HEK293 (cell line): ENCODE data around the gene ZNF536.

Source experiments
- ATF2 ChIP-seq: fragments of 450-650 bp; formaldehyde crosslinking; IDR thresholded peaks from 2 replicates; pipeline ENCODE4 v1.5.1; 2016; ENCODE audit warnings: missing biosample characterization, missing genetic modification characterization, low read depth
- PRDM10 ChIP-seq: fragments of 450-650 bp; formaldehyde crosslinking; IDR thresholded peaks from 2 replicates; pipeline ENCODE4 v1.5.1; 2016; ENCODE audit warnings: missing biosample characterization, missing genetic modification characterization
- SALL2 ChIP-seq: fragments of 450-650 bp; formaldehyde crosslinking; IDR thresholded peaks from 2 replicates; pipeline ENCODE4 v1.5.0; 2017; ENCODE audit warnings: missing biosample characterization, mild to moderate bottlenecking, missing genetic modification characterization, borderline replicate concordance
- SP2 ChIP-seq: fragments of 450-650 bp; formaldehyde crosslinking; IDR thresholded peaks from 2 replicates; pipeline ENCODE4 v1.5.1; 2016; ENCODE audit warnings: missing biosample characterization, missing genetic modification characterization
- ZBTB49 ChIP-seq: fragments of 450-650 bp; formaldehyde crosslinking; IDR thresholded peaks from 2 replicates; pipeline ENCODE4 v1.5.1; 2016; ENCODE audit warnings: missing biosample characterization, missing genetic modification characterization, low read depth
- ZBTB7A ChIP-seq: fragments of 450-650 bp; formaldehyde crosslinking; IDR thresholded peaks from 2 replicates; pipeline ENCODE4 v1.5.1; 2016; ENCODE audit warnings: low read depth, missing biosample characterization, missing genetic modification characterization
- ZNF221 ChIP-seq: fragments of 450-650 bp; formaldehyde crosslinking; IDR thresholded peaks from 2 replicates; pipeline ENCODE4 v1.5.1; 2017; ENCODE audit warnings: missing biosample characterization, missing genetic modification characterization, borderline replicate concordance
- ZNF274 ChIP-seq, 2 experiments: fragments of 200-500 bp in 1 of 2; fragments of 450-650 bp in 1 of 2; sonication (Bioruptor generic) in 1 of 2; formaldehyde crosslinking in 1 of 2; IDR thresholded peaks; 2 replicates each; pipeline versions ENCODE4 v1.5.1 to v1.6.1; 2014 to 2016; ENCODE audit warnings: borderline replicate concordance in 1 of 2, inconsistent platforms in 1 of 2, low read length in 1 of 2, missing biosample characterization in 1 of 2, missing genetic modification characterization in 1 of 2
- ZNF76 ChIP-seq: fragments of 450-650 bp; formaldehyde crosslinking; IDR thresholded peaks from 2 replicates; pipeline ENCODE4; 2016; ENCODE audit warnings: low read depth, missing biosample characterization, missing genetic modification characterization, borderline replicate concordance
- ZSCAN30 ChIP-seq: fragments of 450-650 bp; IDR thresholded peaks from 2 replicates; pipeline ENCODE4 v1.5.1; 2018; ENCODE audit warnings: missing biosample characterization, mild to moderate bottlenecking, missing genetic modification characterization, moderate library complexity
- TF ChIP-seq, protein P1 (sequence below): fragments of 450-650 bp; formaldehyde crosslinking; IDR thresholded peaks from 2 replicates; pipeline ENCODE4 v1.5.1; 2016; ENCODE audit warnings: missing biosample characterization, missing genetic modification characterization
- TF ChIP-seq, protein P2 (sequence below): IDR thresholded peaks from 2 replicates; pipeline ENCODE4 v1.6.1; 2011; ENCODE audit warnings: mild to moderate bottlenecking, low read depth, low read length, borderline replicate concordance

- TF ChIP-seq ZSCAN30 (tag by site-specific recombination) (no peak), SALL2 (tag by site-specific recombination) (no peak), ATF2 (tag by site-specific recombination) (no peak), ZNF274 (IDR thresholded peaks at IDR 0.05; ENCODE audit: low read length) (no peak), ZNF274 (tag by site-specific recombination; IDR thresholded peaks at IDR 0.05; ENCODE audit: borderline replicate concordance) (no peak), ZBTB49 (no peak), PRDM10 (tag by site-specific recombination) (no peak), SP2 (tag by site-specific recombination) (no peak), ZBTB7A (tag by site-specific recombination) (no peak), ZNF221 (tag by site-specific recombination) (no peak), ZNF76 (tag by site-specific recombination) (no peak)
- TF ChIP-seq, protein P1, sequence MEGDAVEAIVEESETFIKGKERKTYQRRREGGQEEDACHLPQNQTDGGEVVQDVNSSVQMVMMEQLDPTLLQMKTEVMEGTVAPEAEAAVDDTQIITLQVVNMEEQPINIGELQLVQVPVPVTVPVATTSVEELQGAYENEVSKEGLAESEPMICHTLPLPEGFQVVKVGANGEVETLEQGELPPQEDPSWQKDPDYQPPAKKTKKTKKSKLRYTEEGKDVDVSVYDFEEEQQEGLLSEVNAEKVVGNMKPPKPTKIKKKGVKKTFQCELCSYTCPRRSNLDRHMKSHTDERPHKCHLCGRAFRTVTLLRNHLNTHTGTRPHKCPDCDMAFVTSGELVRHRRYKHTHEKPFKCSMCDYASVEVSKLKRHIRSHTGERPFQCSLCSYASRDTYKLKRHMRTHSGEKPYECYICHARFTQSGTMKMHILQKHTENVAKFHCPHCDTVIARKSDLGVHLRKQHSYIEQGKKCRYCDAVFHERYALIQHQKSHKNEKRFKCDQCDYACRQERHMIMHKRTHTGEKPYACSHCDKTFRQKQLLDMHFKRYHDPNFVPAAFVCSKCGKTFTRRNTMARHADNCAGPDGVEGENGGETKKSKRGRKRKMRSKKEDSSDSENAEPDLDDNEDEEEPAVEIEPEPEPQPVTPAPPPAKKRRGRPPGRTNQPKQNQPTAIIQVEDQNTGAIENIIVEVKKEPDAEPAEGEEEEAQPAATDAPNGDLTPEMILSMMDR (tag by site-specific recombination): no peak
- TF ChIP-seq, protein P2, sequence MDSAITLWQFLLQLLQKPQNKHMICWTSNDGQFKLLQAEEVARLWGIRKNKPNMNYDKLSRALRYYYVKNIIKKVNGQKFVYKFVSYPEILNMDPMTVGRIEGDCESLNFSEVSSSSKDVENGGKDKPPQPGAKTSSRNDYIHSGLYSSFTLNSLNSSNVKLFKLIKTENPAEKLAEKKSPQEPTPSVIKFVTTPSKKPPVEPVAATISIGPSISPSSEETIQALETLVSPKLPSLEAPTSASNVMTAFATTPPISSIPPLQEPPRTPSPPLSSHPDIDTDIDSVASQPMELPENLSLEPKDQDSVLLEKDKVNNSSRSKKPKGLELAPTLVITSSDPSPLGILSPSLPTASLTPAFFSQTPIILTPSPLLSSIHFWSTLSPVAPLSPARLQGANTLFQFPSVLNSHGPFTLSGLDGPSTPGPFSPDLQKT: no peak
These were observed 162.8 kb downstream of the ZNF536 start for GRCh38 chr19:30535011-30535410.
